ENCODE data around the gene FGFBP1. TPM values are rescaled to one million over a fixed set of nuclear protein-coding genes. Genes with fewer than 3 reads are reported as not detected.

The FGFBP1 gene
- total and polyA plus RNA-seq, 11 donors: 1.1 TPM; not detected in 10

DNA sequence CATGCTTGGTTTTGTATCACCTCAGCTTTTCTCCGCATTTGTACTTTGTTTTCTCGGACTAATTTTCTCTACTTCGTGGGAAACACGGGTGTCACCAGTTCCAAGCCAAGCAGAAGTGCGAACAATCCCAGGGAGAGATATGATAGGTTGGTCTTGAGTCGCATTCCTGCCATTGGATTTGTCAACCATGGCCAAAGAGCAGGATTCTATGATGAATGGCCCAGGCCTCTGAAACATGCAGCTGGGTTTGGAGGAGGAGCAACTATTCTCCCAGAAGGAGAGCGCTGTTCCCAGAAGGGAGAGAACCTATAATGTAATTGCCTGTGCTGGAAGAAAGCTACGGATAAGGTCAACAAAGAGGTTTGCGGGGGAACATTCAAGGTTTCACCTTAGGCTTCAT is 10.3 kb upstream of the FGFBP1 start:
- ATAC-seq: no peak
- H3K4me1 ChIP-seq: no peaks in the 10 kb centered on the region
- no peak for DNase-seq
- no peak overlapping the region for H3K27ac ChIP-seq
- intact Hi-C loops (cut with DNase I): no loop called here
- H3K4me3 ChIP-seq: no peak overlapping the region
- H3K9me3 ChIP-seq: no peaks in the 10 kb centered on the region
- TF ChIP-seq, protein P1, sequence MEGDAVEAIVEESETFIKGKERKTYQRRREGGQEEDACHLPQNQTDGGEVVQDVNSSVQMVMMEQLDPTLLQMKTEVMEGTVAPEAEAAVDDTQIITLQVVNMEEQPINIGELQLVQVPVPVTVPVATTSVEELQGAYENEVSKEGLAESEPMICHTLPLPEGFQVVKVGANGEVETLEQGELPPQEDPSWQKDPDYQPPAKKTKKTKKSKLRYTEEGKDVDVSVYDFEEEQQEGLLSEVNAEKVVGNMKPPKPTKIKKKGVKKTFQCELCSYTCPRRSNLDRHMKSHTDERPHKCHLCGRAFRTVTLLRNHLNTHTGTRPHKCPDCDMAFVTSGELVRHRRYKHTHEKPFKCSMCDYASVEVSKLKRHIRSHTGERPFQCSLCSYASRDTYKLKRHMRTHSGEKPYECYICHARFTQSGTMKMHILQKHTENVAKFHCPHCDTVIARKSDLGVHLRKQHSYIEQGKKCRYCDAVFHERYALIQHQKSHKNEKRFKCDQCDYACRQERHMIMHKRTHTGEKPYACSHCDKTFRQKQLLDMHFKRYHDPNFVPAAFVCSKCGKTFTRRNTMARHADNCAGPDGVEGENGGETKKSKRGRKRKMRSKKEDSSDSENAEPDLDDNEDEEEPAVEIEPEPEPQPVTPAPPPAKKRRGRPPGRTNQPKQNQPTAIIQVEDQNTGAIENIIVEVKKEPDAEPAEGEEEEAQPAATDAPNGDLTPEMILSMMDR (IDR thresholded peaks at IDR 0.05): no peak
- no peak for TF ChIP-seq POLR2A (IDR thresholded peaks at IDR 0.05)
- no peaks in the 10 kb centered on the region for H3K27me3 ChIP-seq
- no peaks in the 10 kb centered on the region for H3K36me3 ChIP-seq
- WGBS, 4 donors: 88 to 94% (median 93%) methylated on average over 9 of the region's 9 CpGs

DNA sequence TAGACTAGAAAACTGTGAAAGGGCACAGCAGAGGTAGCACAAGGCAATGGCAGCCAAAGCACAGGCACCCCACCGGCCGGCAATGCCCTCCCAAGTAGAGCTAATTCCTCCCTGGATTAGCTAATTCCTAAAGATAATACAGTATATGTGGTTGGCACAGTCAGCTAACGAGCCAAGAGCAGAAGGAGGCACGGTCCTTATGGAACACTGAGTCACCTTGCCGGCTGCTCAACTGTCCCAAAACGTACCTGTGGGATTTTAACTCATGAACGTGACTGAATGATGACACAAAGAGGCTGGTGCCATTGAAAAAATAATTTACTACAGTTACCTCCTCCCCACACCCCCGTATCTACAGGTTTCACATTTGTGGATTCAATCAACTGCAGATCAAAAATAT is 9.1 kb upstream of the FGFBP1 start:
- WGBS, 4 donors: 85 to 90% (median 86%) methylated on average over 8 of the region's 8 CpGs
- no peak for DNase-seq

DNA sequence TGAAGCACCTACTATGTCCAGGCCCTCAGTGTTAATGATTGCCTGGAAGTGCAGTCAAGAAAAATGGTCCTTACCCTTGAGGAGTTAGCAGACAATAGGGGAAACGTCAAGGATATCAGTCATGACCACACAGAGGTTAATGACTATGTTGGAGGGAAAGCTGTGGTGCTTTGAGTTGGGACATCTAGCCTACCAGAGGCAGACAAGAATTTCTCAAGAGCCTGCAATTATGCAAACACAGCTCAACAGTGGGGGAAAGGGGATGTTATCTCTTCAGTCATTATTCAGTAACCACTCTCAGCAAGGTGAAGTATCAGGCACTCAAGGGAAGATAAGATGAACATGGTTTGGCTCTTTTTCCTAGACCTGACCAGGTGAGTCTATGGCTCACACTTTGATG is 7.0 kb upstream of the FGFBP1 start:
- Histone ChIP-seq H3K9me3 (no peaks in the 10 kb centered on the region), H3K4me1 (no peaks in the 10 kb centered on the region), H3K27me3 (no peaks in the 10 kb centered on the region), H3K36me3 (no peaks in the 10 kb centered on the region), H3K4me3 (no peak overlapping the region), H3K27ac (no peak overlapping the region)
- ATAC-seq (no peak), DNase-seq (no peak)
- intact Hi-C loops (cut with DNase I): no loop called here
- 45 to 65% (median 48%) methylated on average over 1 of the region's 1 CpG for WGBS, 4 donors
- TF ChIP-seq, protein P1 (IDR thresholded peaks at IDR 0.05): no peak
- no peak for TF ChIP-seq POLR2A (IDR thresholded peaks at IDR 0.05)

More for the DNA sequence above, 9.1 kb upstream of the FGFBP1 start:
- intact Hi-C loops (cut with DNase I): no loop called here
- no peaks in the 10 kb centered on the region for H3K27me3 ChIP-seq
- H3K27ac ChIP-seq: no peak overlapping the region
- ATAC-seq: no peak
- no peak overlapping the region for H3K4me3 ChIP-seq
- TF ChIP-seq, protein P1 (IDR thresholded peaks at IDR 0.05): no peak
- no peak for TF ChIP-seq POLR2A (IDR thresholded peaks at IDR 0.05)
- no peaks in the 10 kb centered on the region for H3K9me3 ChIP-seq
- H3K36me3 ChIP-seq: no peaks in the 10 kb centered on the region
- H3K4me1 ChIP-seq: no peaks in the 10 kb centered on the region

DNA sequence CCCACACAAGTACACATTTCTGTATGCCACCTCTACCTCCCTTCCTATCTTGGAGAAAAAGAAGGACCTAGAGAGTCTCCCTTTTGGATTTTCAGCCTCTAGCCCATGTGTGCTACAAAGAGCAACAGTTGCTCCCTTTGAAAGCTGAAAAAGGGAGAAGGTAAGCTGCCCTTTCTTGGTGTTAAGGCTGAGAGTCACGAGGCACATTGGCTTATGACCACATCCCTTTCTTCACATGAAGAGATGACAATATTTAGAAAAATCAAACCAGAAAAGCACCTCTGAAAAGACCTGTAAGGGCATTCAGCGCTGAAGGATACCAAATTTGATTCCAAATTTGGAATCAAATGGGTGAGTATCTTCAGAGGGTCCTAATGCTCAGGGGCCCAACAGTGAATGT is 6.4 kb upstream of the FGFBP1 start:
- no peaks in the 10 kb centered on the region for H3K36me3 ChIP-seq
- H3K9me3 ChIP-seq: no peaks in the 10 kb centered on the region
- H3K27me3 ChIP-seq: peaks cover 0 to 3% (median 0%) of the 10 kb centered on the region in 9 donors
- H3K4me3 ChIP-seq: no peak overlapping the region
- ATAC-seq: no peak
- WGBS, 4 donors: 68 to 84% (median 79%) methylated on average over 2 of the region's 2 CpGs
- no peak overlapping the region for H3K27ac ChIP-seq
- H3K4me1 ChIP-seq: no peaks in the 10 kb centered on the region
- TF ChIP-seq POLR2A (IDR thresholded peaks at IDR 0.05): no peak
- TF ChIP-seq, protein P1 (IDR thresholded peaks at IDR 0.05): no peak
- intact Hi-C loops (cut with DNase I): no loop called here
- no peak for DNase-seq
